Measurements from ENCODE around the gene PC. TPM values are rescaled to one million over a fixed set of nuclear protein-coding genes. Genes with fewer than 3 reads are reported as not detected.

The PC gene
- total and polyA plus RNA-seq, 4 experiments from 2014 or later: 2.9 to 7.7 (median 5.4) TPM

GRCh38 chr11:66979336-66979980 is 21.3 kb upstream of the PC start:
- no peak overlapping the region for H3K4me3 Mint-ChIP-seq
- intact Hi-C loops (cut with micrococcal nuclease): loop anchor here (10.0 kb wide), 1 partner anchor 285 kb away; no protein-coding TSS in a partner anchor
- H3K27me3 Mint-ChIP-seq: peaks cover 6 to 13% of the 10 kb centered on the region in 2 donors
- H3K27ac Mint-ChIP-seq: no peak overlapping the region
- peaks cover 0 to 14% (median 4%) of the 10 kb centered on the region in 8 donors for H3K9me3 Mint-ChIP-seq
- ChIA-PET CTCF (ENCODE audit: partially characterized antibody) (no interaction called here), POLR2A (ENCODE audit: partially characterized antibody) (no interaction called here)
- Histone ChIP-seq H3K4me1 (ENCODE audit: insufficient read depth, low read length) (peaks cover 5% of the 10 kb centered on the region), H3K27me3 (ENCODE audit: insufficient read depth, low read length) (no peaks in the 10 kb centered on the region), H3K4me3 (ENCODE audit: low read length in 2 of 2) (no peak overlapping the region), H3K36me3 (ENCODE audit: insufficient read depth, low read length) (no peaks in the 10 kb centered on the region), H3K9me3 (ENCODE audit: control insufficient read depth in 1 of 2, low read length in 2 of 2) (peaks cover 0 to 3% of the 10 kb centered on the region in 2 donors), H3K27ac (ENCODE audit: low read depth, low read length) (no peak overlapping the region)
- DNase-seq: no peak
- peaks cover 0 to 7% (median 4%) of the 10 kb centered on the region in 4 donors for H3K4me1 Mint-ChIP-seq
- H3K36me3 Mint-ChIP-seq: peaks cover 0 to 3% of the 10 kb centered on the region in 2 donors

GRCh38 chr11:66978717-66979116 is 20.5 kb upstream of the PC start:
- H3K27ac ChIP-seq (ENCODE audit: low read depth, low read length): no peak overlapping the region
- H3K9me3 ChIP-seq (ENCODE audit: control insufficient read depth in 1 of 2, low read length in 2 of 2): peaks cover 0 to 3% of the 10 kb centered on the region in 2 donors
- H3K27me3 ChIP-seq (ENCODE audit: insufficient read depth, low read length): no peaks in the 10 kb centered on the region
- peaks cover 0 to 14% (median 4%) of the 10 kb centered on the region in 8 donors for H3K9me3 Mint-ChIP-seq
- peaks cover 0 to 7% (median 4%) of the 10 kb centered on the region in 4 donors for H3K4me1 Mint-ChIP-seq
- H3K4me1 ChIP-seq (ENCODE audit: insufficient read depth, low read length): peaks cover 5% of the 10 kb centered on the region
- no peak for DNase-seq
- POLR2A ChIA-PET (ENCODE audit: partially characterized antibody): no interaction called here
- no peak overlapping the region for H3K4me3 Mint-ChIP-seq
- H3K36me3 ChIP-seq (ENCODE audit: insufficient read depth, low read length): no peaks in the 10 kb centered on the region
- CTCF ChIA-PET (ENCODE audit: partially characterized antibody): no interaction called here
- peaks cover 6 to 12% of the 10 kb centered on the region in 2 donors for H3K27me3 Mint-ChIP-seq
- H3K4me3 ChIP-seq (ENCODE audit: low read length in 2 of 2): no peak overlapping the region
- H3K36me3 Mint-ChIP-seq: peaks cover 0 to 3% of the 10 kb centered on the region in 2 donors
- no peak overlapping the region for H3K27ac Mint-ChIP-seq
- intact Hi-C loops (cut with micrococcal nuclease): loop anchor here (10.0 kb wide), 1 partner anchor 284 kb away; no protein-coding TSS in a partner anchor

- H3K27me3 ChIP-seq (ENCODE audit: insufficient read depth, low read length): no peaks in the 10 kb centered on the region
- peaks cover 0 to 14% (median 4%) of the 10 kb centered on the region in 8 donors for H3K9me3 Mint-ChIP-seq
- H3K4me1 ChIP-seq (ENCODE audit: insufficient read depth, low read length): peaks cover 5% of the 10 kb centered on the region
- H3K36me3 ChIP-seq (ENCODE audit: insufficient read depth, low read length): no peaks in the 10 kb centered on the region
- H3K4me3 Mint-ChIP-seq: no peak overlapping the region
- H3K4me1 Mint-ChIP-seq: peaks cover 0 to 7% (median 4%) of the 10 kb centered on the region in 4 donors
- no peak for DNase-seq
- H3K27me3 Mint-ChIP-seq: peaks cover 6 to 12% of the 10 kb centered on the region in 2 donors
- intact Hi-C loops (cut with micrococcal nuclease): loop anchor here (10.0 kb wide), 1 partner anchor 283 kb away; no protein-coding TSS in a partner anchor
- H3K9me3 ChIP-seq (ENCODE audit: control insufficient read depth in 1 of 2, low read length in 2 of 2): peaks cover 0 to 3% of the 10 kb centered on the region in 2 donors
- CTCF ChIA-PET (ENCODE audit: partially characterized antibody): interaction anchor here (1.2 kb wide), 1 partner anchor 15 kb away, joined by 3 read pairs; no protein-coding TSS in a partner anchor
- H3K4me3 ChIP-seq (ENCODE audit: low read length in 2 of 2): no peak overlapping the region
- POLR2A ChIA-PET (ENCODE audit: partially characterized antibody): no interaction called here
- no peak overlapping the region for H3K27ac ChIP-seq (ENCODE audit: low read depth, low read length)
- no peak overlapping the region for H3K27ac Mint-ChIP-seq
- H3K36me3 Mint-ChIP-seq: peaks cover 0 to 3% of the 10 kb centered on the region in 2 donors
These were observed 20.0 kb upstream of the PC start for GRCh38 chr11:66978229-66978628.

GRCh38 chr11:66976925-66977324 is 18.7 kb upstream of the PC start:
- no peak for DNase-seq
- H3K4me1 ChIP-seq (ENCODE audit: insufficient read depth, low read length): peaks cover under 1% of the 10 kb centered on the region
- no peaks in the 10 kb centered on the region for H3K36me3 ChIP-seq (ENCODE audit: insufficient read depth, low read length)
- Mint-ChIP-seq H3K4me3 (no peak overlapping the region), H3K27me3 (peaks cover 6 to 7% of the 10 kb centered on the region in 2 donors), H3K36me3 (peaks cover 0 to 3% of the 10 kb centered on the region in 2 donors), H3K27ac (no peak overlapping the region), H3K9me3 (peaks cover 0 to 14% (median 4%) of the 10 kb centered on the region in 8 donors), H3K4me1 (peaks cover 0 to under 1% (median under 1%) of the 10 kb centered on the region in 4 donors)
- peaks cover 0 to 3% of the 10 kb centered on the region in 2 donors for H3K9me3 ChIP-seq (ENCODE audit: control insufficient read depth in 1 of 2, low read length in 2 of 2)
- ChIA-PET CTCF (ENCODE audit: partially characterized antibody) (no interaction called here), POLR2A (ENCODE audit: partially characterized antibody) (no interaction called here)
- H3K4me3 ChIP-seq (ENCODE audit: low read length in 2 of 2): no peak overlapping the region
- H3K27me3 ChIP-seq (ENCODE audit: insufficient read depth, low read length): no peaks in the 10 kb centered on the region
- intact Hi-C loops (cut with micrococcal nuclease): loop anchor here (10.0 kb wide), 1 partner anchor 282 kb away; no protein-coding TSS in a partner anchor
- no peak overlapping the region for H3K27ac ChIP-seq (ENCODE audit: low read depth, low read length)

- peaks cover 0 to 14% (median 4%) of the 10 kb centered on the region in 8 donors for H3K9me3 Mint-ChIP-seq
- peaks cover 0 to 3% of the 10 kb centered on the region in 2 donors for H3K9me3 ChIP-seq (ENCODE audit: control insufficient read depth in 1 of 2, low read length in 2 of 2)
- no peak overlapping the region for H3K27ac ChIP-seq (ENCODE audit: low read depth, low read length)
- H3K36me3 Mint-ChIP-seq: peaks cover 0 to 3% of the 10 kb centered on the region in 2 donors
- intact Hi-C loops (cut with micrococcal nuclease): loop anchor here (10.0 kb wide), 1 partner anchor 281 kb away; no protein-coding TSS in a partner anchor
- H3K4me3 Mint-ChIP-seq: no peak overlapping the region
- ChIA-PET CTCF (ENCODE audit: partially characterized antibody) (interaction anchor here (1.5 kb wide), 1 partner anchor 16 kb away, joined by 4 read pairs; no protein-coding TSS in a partner anchor), POLR2A (ENCODE audit: partially characterized antibody) (no interaction called here)
- H3K4me3 ChIP-seq (ENCODE audit: low read length in 2 of 2): no peak overlapping the region
- H3K36me3 ChIP-seq (ENCODE audit: insufficient read depth, low read length): no peaks in the 10 kb centered on the region
- peak in 1 of 5 donors; percentile 3 for DNase-seq
- H3K27ac Mint-ChIP-seq: no peak overlapping the region
- H3K4me1 ChIP-seq (ENCODE audit: insufficient read depth, low read length): no peaks in the 10 kb centered on the region
- H3K4me1 Mint-ChIP-seq: no peaks in the 10 kb centered on the region
- peaks cover 6 to 7% of the 10 kb centered on the region in 2 donors for H3K27me3 Mint-ChIP-seq
- no peaks in the 10 kb centered on the region for H3K27me3 ChIP-seq (ENCODE audit: insufficient read depth, low read length)
These were observed 17.9 kb upstream of the PC start for GRCh38 chr11:66976028-66976467.

- POLR2A ChIA-PET (ENCODE audit: partially characterized antibody): no interaction called here
- H3K27ac Mint-ChIP-seq: no peak overlapping the region
These were observed 17.3 kb upstream of the PC start for GRCh38 chr11:66975405-66976027.

More at GRCh38 chr11:66975405-66976027, 17.3 kb upstream of the PC start:
- CTCF ChIA-PET (ENCODE audit: partially characterized antibody): interaction anchor here (1.5 kb wide), 1 partner anchor 16 kb away, joined by 4 read pairs; no protein-coding TSS in a partner anchor
- no peaks in the 10 kb centered on the region for H3K36me3 ChIP-seq (ENCODE audit: insufficient read depth, low read length)
- Mint-ChIP-seq H3K9me3 (peaks cover 0 to 14% (median 6%) of the 10 kb centered on the region in 8 donors), H3K4me3 (no peak overlapping the region), H3K4me1 (no peaks in the 10 kb centered on the region), H3K27me3 (peaks cover 8 to 10% of the 10 kb centered on the region in 2 donors), H3K36me3 (peaks cover 0 to 3% of the 10 kb centered on the region in 2 donors)
- H3K4me1 ChIP-seq (ENCODE audit: insufficient read depth, low read length): no peaks in the 10 kb centered on the region
- no peak for DNase-seq
- intact Hi-C loops (cut with micrococcal nuclease): loop anchor here (10.0 kb wide), 1 partner anchor 281 kb away; no protein-coding TSS in a partner anchor
- H3K9me3 ChIP-seq (ENCODE audit: control insufficient read depth in 1 of 2, low read length in 2 of 2): peaks cover 0 to 3% of the 10 kb centered on the region in 2 donors
- H3K27ac ChIP-seq (ENCODE audit: low read depth, low read length): no peak overlapping the region
- no peaks in the 10 kb centered on the region for H3K27me3 ChIP-seq (ENCODE audit: insufficient read depth, low read length)
- H3K4me3 ChIP-seq (ENCODE audit: low read length in 2 of 2): no peak overlapping the region
